HepG2 (cell line): Measurements from ENCODE around the gene DUSP7. TPM values are rescaled to one million over a fixed set of nuclear protein-coding genes. Genes with fewer than 3 reads are reported as not detected.
A peak's percentile ranks its signal among the peaks of the same experiment; 100 is the strongest.

ENCODE experiments used
- AHDC1 ChIP-seq: sonication (generic); formaldehyde crosslinking; IDR thresholded peaks from 2 replicates; pipeline ENCODE4 v1.5.1; 2020; ENCODE audit warnings: mild to moderate bottlenecking, missing genetic modification reagents, borderline replicate concordance
- ESRRA ChIP-seq: sonication (generic); formaldehyde crosslinking; IDR thresholded peaks from 2 replicates; pipeline ENCODE4 v1.5.1; 2020; ENCODE audit warnings: mild to moderate bottlenecking, low read depth, missing genetic modification reagents
- HIVEP1 ChIP-seq: sonication (generic); formaldehyde crosslinking; IDR thresholded peaks from 2 replicates; pipeline ENCODE4 v1.4.0; 2020; ENCODE audit warnings: mild to moderate bottlenecking, missing genetic modification reagents
- KDM5B ChIP-seq: sonication (generic); formaldehyde crosslinking; IDR thresholded peaks from 2 replicates; pipeline ENCODE4 v1.4.0; 2020; ENCODE audit warnings: missing genetic modification reagents, mild to moderate bottlenecking, borderline replicate concordance
- RBM39 ChIP-seq: fragments of 200-400 bp; formaldehyde crosslinking; IDR thresholded peaks from one replicate; pipeline ENCODE4 v1.6.1; 2018; ENCODE audit warnings: antibody characterized with exemption, mild to moderate bottlenecking, low read depth, low read length; ENCODE audit not compliant: poor library complexity, severe bottlenecking
- RNF2 ChIP-seq: fragments of 450-650 bp; conservative IDR thresholded peaks from 2 replicates; pipeline ENCODE4 v1.6.1; 2016; ENCODE audit warnings: low read depth
- SKIL ChIP-seq: sonication (generic); formaldehyde crosslinking; IDR thresholded peaks from 2 replicates; pipeline ENCODE4 v1.8.0; 2022; ENCODE audit warnings: missing genetic modification reagents, mild to moderate bottlenecking, moderate library complexity, borderline replicate concordance
- THAP9 ChIP-seq: sonication (generic); formaldehyde crosslinking; IDR thresholded peaks from 2 replicates; pipeline ENCODE4; 2020; ENCODE audit warnings: missing genetic modification reagents, mild to moderate bottlenecking, borderline replicate concordance
- ZNF256 ChIP-seq: sonication (generic); formaldehyde crosslinking; conservative IDR thresholded peaks from 2 replicates; pipeline ENCODE4 v1.4.0; 2020; ENCODE audit warnings: missing genetic modification reagents
- ZNF296 ChIP-seq: sonication (generic); formaldehyde crosslinking; conservative IDR thresholded peaks from 2 replicates; pipeline ENCODE4 v1.5.0; 2020; ENCODE audit warnings: mild to moderate bottlenecking, missing genetic modification reagents
- ZNF557 ChIP-seq: sonication (generic); formaldehyde crosslinking; IDR thresholded peaks from 2 replicates; pipeline ENCODE4 v1.4.0; 2020; ENCODE audit warnings: missing genetic modification reagents
- ZNF687 ChIP-seq: sonication (generic); formaldehyde crosslinking; IDR thresholded peaks from 2 replicates; pipeline ENCODE4 v1.5.1; 2020; ENCODE audit warnings: mild to moderate bottlenecking, missing genetic modification reagents, moderate library complexity
- polyA plus RNA-seq, 8 experiments: library from polyadenylated mRNA; depleted of rRNA in 3 of 8; stranded (reverse) in 7 of 8; unstranded in 1 of 8; fragments of >200 nt; fragmentation: Illumina TruSeq in 4 of 8; extraction: Trizol in 4 of 8; gene quantifications; 2 replicates each; pipeline versions ENCODE4 v1.2.1 to v1.2.3, GENCODE V29; 2011 to 2016; ENCODE audit warnings: low read depth in 4 of 8, missing spikeins in 1 of 8, mixed read lengths in 1 of 8; ENCODE audit not compliant: insufficient read depth in 1 of 8
- total RNA-seq, 5 experiments: library from RNA; depleted of rRNA; stranded (reverse); fragments of >200 nt; fragmentation: Illumina TruSeq; extraction: Trizol; gene quantifications; 2 replicates each; pipeline ENCODE4 v1.2.3, GENCODE V29; 2016; ENCODE audit warnings: low read depth in 1 of 5

The DUSP7 gene
- total and polyA plus RNA-seq, 2 of the 13 experiments (the other 11 are each of a cell fraction or from before 2014, with no cell fraction given): 6.6 to 8.8 TPM

GRCh38 chr3:52032702-52033408 lies 23.5 kb downstream of the DUSP7 start (continued):
- TF ChIP-seq ZNF256 (0 out of 2 replicates have a peak, but pooled peaks have one; percentile 52), ZNF557 (CRISPR knock-in tag) (no peak), AHDC1 (no peak), RNF2 (no peak), HIVEP1 (CRISPR knock-in tag) (no peak), ZNF296 (CRISPR knock-in tag) (no peak), RBM39 (no peak), ESRRA (CRISPR knock-in tag) (no peak), THAP9 (CRISPR knock-in tag) (0 out of 2 replicates have a peak, but pooled peaks have one; percentile 32), SKIL (CRISPR knock-in tag) (no peak), ZNF687 (CRISPR knock-in tag) (peak; percentile 61), KDM5B (0 out of 2 replicates have a peak, but pooled peaks have one; percentile 9)
